Gastrocnemius medialis (tissue), 4 donors: ENCODE data around the gene KDELR3. TPM values are rescaled to one million over a fixed set of nuclear protein-coding genes. Genes with fewer than 3 reads are reported as not detected.

Experiments used
- ATAC-seq, 2 donors: fragments of 150-250 bp; one replicate each; pipeline ENCODE4 v1.9.1; 2016
- DNase-seq, 2 donors: peaks; one replicate each; pipeline ENCODE4 v3.0.0-alpha.2; 2019
- H3K27ac ChIP-seq, 4 donors: fragments of 200-600 bp; sonication (generic); 1 replicate in 1 of 4; 2 replicates in 3 of 4; pipeline ENCODE4 v1.5.1; 2016 to 2018; ENCODE audit warnings: mild to moderate bottlenecking in 2 of 4, moderate library complexity in 1 of 4
- H3K27me3 ChIP-seq, 3 donors: fragments of 200-600 bp; sonication (generic) in 2 of 3; 1 replicate in 1 of 3; 2 replicates in 2 of 3; pipeline versions ENCODE4 v1.5.1 to v1.6.0; 2016 to 2019; ENCODE audit warnings: mild to moderate bottlenecking in 1 of 3, moderate library complexity in 1 of 3
- H3K36me3 ChIP-seq, 2 donors: fragments of 200-600 bp; sonication (generic) in 1 of 2; one replicate each; pipeline ENCODE4 v1.5.1; 2017 to 2018
- H3K4me1 ChIP-seq, 2 donors: fragments of 200-600 bp; sonication (generic) in 1 of 2; one replicate each; pipeline ENCODE4 v1.5.1; 2016 to 2017; ENCODE audit warnings: mild to moderate bottlenecking in 2 of 2
- H3K4me3 ChIP-seq, 4 donors: fragments of 200-600 bp; sonication (generic) in 3 of 4; 1 replicate in 1 of 4; 2 replicates in 3 of 4; pipeline ENCODE4 v1.5.1; 2016 to 2019; ENCODE audit warnings: mild to moderate bottlenecking in 2 of 4
- H3K9me3 ChIP-seq, 3 donors: fragments of 200-600 bp; sonication (generic) in 2 of 3; 1 replicate in 1 of 3; 2 replicates in 2 of 3; pipeline ENCODE4 v1.5.1; 2016 to 2019
- CTCF ChIP-seq, 5 experiments: fragments of 450-650 bp in 3 of 5; fragments of 200-600 bp in 2 of 5; sonication (generic) in 2 of 5; IDR thresholded peaks in 4 of 5; conservative IDR thresholded peaks in 1 of 5; 1 replicate in 4 of 5; 2 replicates in 1 of 5; pipeline ENCODE4 v1.5.1; 2016 to 2019; ENCODE audit warnings: antibody characterized with exemption in 5 of 5, mild to moderate bottlenecking in 3 of 5, moderate library complexity in 3 of 5
- POLR2A ChIP-seq, 2 donors: fragments of 450-650 bp; IDR thresholded peaks; one replicate each; pipeline ENCODE4 v1.6.1; 2017; ENCODE audit warnings: antibody characterized with exemption in 2 of 2, mild to moderate bottlenecking in 2 of 2, moderate library complexity in 2 of 2
- in situ Hi-C, 4 donors: fragments of 200-750 bp; cut with MboI; loops; one replicate each; pipeline versions ENCODE4 v1.15.0 to v1.8.0; 2017; ENCODE audit warnings: low sequenced_read_pairs in 4 of 4
- intact Hi-C: fragments of 100-400 bp; cut with DNase I; formaldehyde crosslinking; loops from one replicate; pipeline ENCODE4 v1.15.1; 2023; ENCODE audit warnings: low total_unique reads
- total RNA-seq, 4 donors: library from RNA; depleted of rRNA; stranded (reverse); fragments of >200 nt; gene quantifications; one replicate each; pipeline versions ENCODE4 v1.1.0 to v1.2.3, GENCODE V29; 2016

The KDELR3 gene
- total RNA-seq, 4 donors from 2014 or later: 0.34 to 2.0 (median 1.3) TPM; not detected in 1

GRCh38 chr22:38510416-38510970 lies 42.6 kb downstream of the KDELR3 start:
- ATAC-seq (no peak), DNase-seq (no peak)
- intact Hi-C loops (no loop called here), in situ Hi-C loops (no loop called here)
- Histone ChIP-seq H3K27me3 (no peaks in the 10 kb centered on the region), H3K4me3 (no peak overlapping the region), H3K9me3 (no peaks in the 10 kb centered on the region), H3K4me1 (peaks cover 0 to 4% of the 10 kb centered on the region in 2 donors), H3K27ac (no peak overlapping the region), H3K36me3 (no peaks in the 10 kb centered on the region)
- TF ChIP-seq CTCF (IDR thresholded peaks at IDR 0.05 in 4 of 5, conservative IDR thresholded peaks at IDR 0.05 in 1 of 5) (no peak), POLR2A (IDR thresholded peaks at IDR 0.05) (no peak)

GRCh38 chr22:38513063-38513462 lies 45.2 kb downstream of the KDELR3 start:
- Histone ChIP-seq H3K4me3 (no peak overlapping the region), H3K36me3 (no peaks in the 10 kb centered on the region), H3K9me3 (no peaks in the 10 kb centered on the region), H3K27me3 (no peaks in the 10 kb centered on the region), H3K4me1 (no peaks in the 10 kb centered on the region), H3K27ac (no peak overlapping the region)
- in situ Hi-C loops: no loop called here
- no peak for DNase-seq
- intact Hi-C loops: no loop called here
- ATAC-seq: no peak
- TF ChIP-seq POLR2A (IDR thresholded peaks at IDR 0.05): no peak
- no peak for TF ChIP-seq CTCF (IDR thresholded peaks at IDR 0.05 in 4 of 5, conservative IDR thresholded peaks at IDR 0.05 in 1 of 5)

GRCh38 chr22:38518620-38519019 lies 50.7 kb downstream of the KDELR3 start:
- Histone ChIP-seq H3K9me3 (no peaks in the 10 kb centered on the region), H3K4me3 (no peak overlapping the region), H3K27ac (no peak overlapping the region), H3K27me3 (no peaks in the 10 kb centered on the region), H3K36me3 (no peaks in the 10 kb centered on the region), H3K4me1 (no peaks in the 10 kb centered on the region)
- intact Hi-C loops (no loop called here), in situ Hi-C loops (no loop called here)
- TF ChIP-seq CTCF (IDR thresholded peaks at IDR 0.05 in 4 of 5, conservative IDR thresholded peaks at IDR 0.05 in 1 of 5) (no peak), POLR2A (IDR thresholded peaks at IDR 0.05) (no peak)
- no peak for ATAC-seq
- no peak for DNase-seq

GRCh38 chr22:38519453-38520250 lies 51.8 kb downstream of the KDELR3 start:
- Histone ChIP-seq H3K4me1 (no peaks in the 10 kb centered on the region), H3K27me3 (no peaks in the 10 kb centered on the region), H3K4me3 (no peak overlapping the region), H3K27ac (no peak overlapping the region), H3K36me3 (no peaks in the 10 kb centered on the region), H3K9me3 (no peaks in the 10 kb centered on the region)
- in situ Hi-C loops (no loop called here), intact Hi-C loops (no loop called here)
- DNase-seq: no peak
- TF ChIP-seq CTCF (IDR thresholded peaks at IDR 0.05 in 4 of 5, conservative IDR thresholded peaks at IDR 0.05 in 1 of 5) (no peak), POLR2A (IDR thresholded peaks at IDR 0.05) (no peak)
- ATAC-seq: no peak
